NCI-H510A (cell line): ENCODE results near the gene MIEN1.
A peak's percentile ranks its signal among the peaks of the same experiment; 100 is the strongest.
"Not testable (repeated sequence)": the region's sequence is repeated elsewhere in the genome, so short reads cannot be mapped to it uniquely, and the experiment has no call there.

ENCODE experiments used
- DNase-seq: peaks from one replicate; lab custom pipeline; 2025; lab: John Stamatoyannopoulos, UW

MIEN1 gene

DNA sequence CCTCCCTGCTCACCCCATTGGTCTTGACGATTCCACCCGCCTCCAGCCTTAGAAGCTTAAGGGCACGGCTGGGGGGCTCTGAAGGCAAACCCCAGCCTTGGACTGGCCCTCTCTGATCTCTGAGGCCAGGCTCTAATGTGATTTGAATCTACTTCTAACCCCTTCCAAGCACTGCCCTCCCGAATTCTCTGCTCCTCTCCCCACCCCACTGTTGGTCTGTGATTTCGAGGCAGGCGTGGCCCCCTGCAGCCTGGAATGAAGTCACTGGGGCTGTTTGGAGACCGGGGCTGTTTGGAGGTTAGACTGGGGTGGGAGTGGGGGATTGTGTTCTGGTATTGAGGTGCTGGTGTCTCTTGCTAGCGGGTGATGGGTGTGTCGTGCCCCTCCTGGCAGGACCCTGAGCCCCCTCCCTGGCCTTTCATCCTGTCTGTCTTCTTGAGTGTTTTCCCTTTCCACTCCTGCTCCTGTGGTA lies 9.6 kb upstream of the MIEN1 start:
- no peak for DNase-seq

DNA sequence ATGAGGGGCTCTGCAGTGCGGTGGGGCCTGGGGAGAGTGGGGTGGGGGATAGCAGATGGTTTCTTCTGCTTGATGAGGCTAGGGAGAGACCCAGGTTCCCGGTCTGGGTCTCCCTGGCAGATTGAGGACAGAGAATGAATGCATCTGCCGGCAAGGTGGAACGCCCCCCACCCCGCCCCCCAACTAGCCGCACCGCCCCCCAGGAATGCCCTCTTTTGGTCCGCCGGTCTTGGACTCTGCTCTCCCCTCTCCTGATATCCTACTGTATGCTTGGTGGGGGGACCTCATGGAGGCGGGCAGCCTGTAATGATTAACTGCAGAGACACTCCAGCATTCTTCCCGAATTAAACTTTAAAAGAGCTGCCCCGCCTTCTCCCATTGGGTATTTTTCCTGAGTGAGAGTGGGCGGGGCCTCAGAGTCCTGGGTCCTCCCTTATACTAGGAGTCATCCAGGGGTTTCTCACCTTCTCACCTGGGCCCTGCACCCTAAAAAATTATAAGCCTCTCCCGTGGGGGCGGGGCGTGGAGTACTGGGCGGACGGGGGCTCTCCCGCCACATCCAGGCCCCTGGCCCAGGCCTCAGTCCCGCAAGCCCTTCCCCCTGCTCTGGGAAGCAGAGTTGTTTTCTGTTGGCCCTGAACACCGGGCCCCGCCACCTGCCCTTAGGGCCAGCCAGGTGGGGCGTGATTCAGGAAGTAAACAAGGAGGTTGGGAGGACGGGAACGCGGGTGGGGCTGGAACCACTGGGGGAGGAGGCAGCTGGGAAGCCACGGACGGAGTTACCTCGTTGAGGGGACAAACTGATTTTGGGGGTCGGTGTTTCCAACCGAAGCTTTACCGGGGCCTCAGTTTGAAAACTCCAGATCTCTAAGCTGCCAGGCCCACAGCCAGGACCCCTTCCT lies 8.9 kb upstream of the MIEN1 start:
- DNase-seq, result peak; percentile 79

DNA sequence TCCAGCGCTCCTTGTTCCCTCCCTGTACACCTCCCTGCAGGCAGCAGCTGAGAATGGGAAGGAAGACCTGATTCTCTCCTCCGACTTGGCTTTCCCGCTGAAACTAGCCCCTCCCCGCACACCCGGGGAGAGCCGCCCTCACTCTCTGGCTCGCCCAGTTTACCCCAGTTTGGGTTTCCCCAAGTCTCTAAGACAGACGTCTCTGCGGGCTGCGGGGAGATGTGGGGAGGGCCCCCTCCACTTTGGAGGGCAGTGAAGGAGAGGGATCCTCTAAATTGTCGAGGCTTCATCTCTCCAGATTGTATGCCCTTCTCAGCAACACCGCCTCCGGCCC lies 8.2 kb upstream of the MIEN1 start:
- DNase-seq, result peak; percentile 41

DNA sequence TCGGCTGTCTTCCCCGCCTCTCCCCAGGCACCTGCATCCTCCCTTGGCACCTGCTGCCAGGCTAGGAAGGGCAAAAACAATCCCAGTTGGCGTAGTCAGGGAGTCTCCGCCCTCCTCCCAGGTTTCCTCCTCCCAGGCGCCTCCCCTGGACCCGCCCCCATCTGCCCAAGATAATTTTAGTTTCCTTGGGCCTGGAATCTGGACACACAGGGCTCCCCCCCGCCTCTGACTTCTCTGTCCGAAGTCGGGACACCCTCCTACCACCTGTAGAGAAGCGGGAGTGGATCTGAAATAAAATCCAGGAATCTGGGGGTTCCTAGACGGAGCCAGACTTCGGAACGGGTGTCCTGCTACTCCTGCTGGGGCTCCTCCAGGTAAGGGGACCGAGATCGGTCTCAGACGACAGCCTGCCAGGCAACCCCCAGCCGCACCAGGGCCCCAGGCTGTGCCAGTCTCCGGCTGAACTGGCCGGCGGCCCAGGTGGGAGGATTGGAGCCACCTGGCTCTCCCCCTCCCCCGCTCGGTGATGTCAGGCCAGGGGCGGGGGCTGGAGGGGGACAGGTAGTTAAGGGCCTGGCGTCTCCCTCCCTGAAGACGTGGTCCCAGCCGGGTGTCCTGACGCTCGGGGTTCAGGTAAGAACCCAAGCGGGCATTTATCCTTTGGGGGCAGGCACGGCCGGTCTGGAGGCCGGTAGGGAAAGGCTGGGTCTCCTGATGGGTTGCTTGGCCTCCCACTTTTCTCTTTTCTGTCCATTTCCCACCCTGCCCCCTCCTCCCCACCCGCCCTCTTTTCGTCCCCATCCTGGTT lies 7.6 kb upstream of the MIEN1 start, which contains the start of gene GRB7:
TSS of gene GRB7 (plus strand) at position 179 of the 808 bp plus-strand sequence. CDS start 4,364 bp downstream, outside the sequence.
- peak; percentile 81 for DNase-seq

DNA sequence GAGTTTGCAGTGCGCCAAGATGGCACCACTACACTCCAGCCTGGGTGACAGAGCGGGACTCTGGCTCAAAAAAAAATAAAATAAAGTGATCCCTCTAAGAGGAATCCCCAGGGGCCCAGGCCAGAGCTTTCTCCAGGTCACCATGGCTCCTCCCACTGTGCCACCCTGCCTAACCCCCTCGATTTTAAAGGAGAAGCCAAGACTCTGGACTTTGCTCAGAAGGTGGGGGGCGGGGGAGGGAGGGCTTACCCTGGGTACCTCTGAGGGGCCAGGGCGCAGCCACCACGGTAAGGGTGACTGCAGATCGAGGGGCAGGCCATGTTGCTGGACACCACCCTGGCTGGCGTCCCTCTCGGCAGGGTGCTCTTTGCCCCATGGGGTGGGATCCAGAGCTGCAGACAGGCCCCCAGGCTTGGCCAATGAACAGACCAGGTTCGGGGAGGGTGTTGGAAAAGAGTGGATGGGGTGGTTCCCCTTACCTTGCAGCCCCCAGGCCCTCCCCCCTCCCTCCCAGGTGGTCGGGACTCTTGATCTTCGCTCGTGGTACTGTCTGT lies 7.0 kb upstream of the MIEN1 start:
- no peak for DNase-seq

DNA sequence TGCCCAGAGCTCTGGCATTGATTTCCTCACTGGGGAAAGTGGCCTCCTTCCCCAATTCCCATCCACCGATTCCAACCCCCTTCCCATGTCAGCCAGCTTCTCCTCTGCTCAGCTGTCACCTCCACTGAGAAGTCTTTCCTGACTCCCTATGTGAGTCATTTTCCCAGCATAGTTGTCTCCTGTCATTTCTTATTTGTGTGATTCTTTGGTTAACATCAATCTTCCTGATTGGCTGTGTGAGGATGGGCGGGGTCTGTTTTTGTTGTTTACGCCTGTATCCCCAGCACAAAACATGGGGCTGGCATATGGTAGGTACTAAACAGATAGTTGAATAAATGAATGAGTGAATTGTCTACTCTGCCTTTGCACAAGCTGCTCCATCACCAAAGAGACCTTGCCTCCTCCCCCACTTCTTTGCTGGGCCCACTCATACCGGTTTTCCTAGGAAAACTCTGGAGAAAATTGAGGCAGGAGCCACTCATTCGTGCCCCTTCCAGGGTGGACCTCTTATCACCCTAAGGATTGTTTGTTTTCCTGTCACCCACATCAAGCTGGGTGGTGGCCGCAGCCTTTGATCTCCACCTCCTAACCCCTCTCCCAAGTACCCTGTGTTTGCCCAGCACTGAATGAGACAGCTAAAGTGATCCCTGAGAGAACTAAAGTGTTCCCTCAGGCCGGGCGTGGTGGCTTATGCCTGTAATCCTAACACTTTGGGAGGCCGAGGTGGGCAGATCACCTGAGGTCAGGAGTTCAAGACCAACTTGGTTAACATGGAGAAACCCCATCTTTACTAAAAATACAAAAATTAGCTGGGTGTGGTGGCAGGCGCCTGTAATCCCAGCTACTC lies 6.2 kb upstream of the MIEN1 start:
- DNase-seq, result peak; percentile 48

DNA sequence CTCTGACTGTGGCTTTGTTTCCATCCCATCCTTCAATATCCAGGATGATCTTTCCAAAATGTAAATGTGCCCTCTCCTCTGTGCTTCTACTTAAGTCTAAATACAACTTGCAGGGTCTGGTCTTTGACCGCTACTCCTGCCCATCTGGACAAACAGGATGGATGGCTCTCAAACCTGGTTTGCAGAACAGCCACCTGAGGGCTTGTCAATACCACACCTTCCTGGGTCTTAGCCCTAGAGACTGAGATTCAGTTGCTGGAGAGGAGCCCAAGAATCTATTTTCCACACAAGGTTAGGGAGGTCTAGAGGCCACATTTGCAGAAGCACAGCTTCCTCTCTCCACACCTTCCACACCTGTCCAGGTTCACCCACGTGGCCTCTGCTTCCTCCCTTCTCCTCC lies 5.5 kb upstream of the MIEN1 start:
- peak; percentile 4 for DNase-seq

DNA sequence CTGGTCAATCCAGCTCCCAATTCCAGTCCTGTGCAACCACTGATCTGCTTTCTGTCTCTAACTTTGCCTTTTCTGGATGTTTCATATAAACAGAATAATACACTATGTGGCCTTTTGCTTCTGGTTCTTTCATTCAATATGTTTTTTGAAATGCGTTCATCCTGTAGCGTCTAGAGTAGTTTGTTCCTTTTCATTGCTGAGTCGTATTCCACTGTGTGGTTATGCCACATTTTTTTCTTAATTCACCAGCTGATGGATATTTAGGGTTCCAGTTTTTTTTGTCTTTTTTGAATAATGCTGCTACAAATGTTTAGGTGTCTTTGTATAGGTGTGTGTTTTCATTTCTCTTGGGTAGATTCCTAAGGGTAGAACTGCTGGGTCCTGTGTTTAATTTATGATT lies 2.3 kb upstream of the MIEN1 start:
- no peak for DNase-seq

DNA sequence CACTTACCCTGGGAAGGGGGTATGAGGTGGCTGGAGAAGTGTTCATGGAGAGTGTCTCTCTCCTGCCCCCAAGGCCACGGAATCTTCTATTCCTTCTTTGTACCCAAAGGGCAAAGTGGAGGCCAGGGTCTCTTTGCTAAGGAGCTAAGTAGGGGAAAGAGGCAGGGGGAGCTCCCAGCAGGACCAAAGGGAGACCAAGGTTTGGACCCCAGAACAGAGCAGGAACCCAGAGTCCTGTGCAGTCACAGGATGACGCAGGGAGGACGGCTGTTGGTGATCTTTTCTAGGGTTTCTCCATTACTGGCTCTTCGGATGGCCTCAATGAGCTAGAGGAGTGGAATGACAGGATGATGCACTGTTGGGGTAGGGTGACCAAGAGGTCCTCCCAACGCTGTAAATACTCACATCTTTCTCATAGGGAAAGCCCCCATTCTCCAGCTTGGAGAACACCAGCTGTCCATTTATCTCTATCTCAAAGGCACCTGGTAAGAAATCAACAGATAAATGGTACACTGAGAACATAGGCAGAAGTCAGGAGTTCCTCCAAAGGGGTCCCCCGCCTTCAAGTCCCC lies 966 bp downstream of the MIEN1 start:
- no peak for DNase-seq

DNA sequence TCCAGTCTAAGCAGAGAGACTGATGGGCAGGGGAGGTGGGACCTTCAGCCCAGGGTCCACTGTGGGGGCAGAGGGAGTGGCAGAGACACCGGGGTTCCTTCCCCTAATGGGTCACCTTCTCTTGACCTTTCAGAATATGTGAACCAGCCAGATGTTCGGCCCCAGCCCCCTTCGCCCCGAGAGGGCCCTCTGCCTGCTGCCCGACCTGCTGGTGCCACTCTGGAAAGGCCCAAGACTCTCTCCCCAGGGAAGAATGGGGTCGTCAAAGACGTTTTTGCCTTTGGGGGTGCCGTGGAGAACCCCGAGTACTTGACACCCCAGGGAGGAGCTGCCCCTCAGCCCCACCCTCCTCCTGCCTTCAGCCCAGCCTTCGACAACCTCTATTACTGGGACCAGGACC lies 2.8 kb downstream of the MIEN1 start:
- DNase-seq, result no peak

DNA sequence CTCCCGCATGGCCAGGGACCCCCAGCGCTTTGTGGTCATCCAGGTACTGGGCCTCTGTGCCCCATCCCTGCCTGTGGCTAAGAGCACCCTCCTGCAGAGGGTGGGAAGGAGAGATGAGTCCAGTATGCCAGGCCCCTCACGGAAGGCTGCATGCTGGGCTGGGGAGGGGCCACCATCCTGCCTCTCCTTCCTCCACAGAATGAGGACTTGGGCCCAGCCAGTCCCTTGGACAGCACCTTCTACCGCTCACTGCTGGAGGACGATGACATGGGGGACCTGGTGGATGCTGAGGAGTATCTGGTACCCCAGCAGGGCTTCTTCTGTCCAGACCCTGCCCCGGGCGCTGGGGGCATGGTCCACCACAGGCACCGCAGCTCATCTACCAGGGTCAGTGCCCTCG lies 3.7 kb downstream of the MIEN1 start:
- no peak for DNase-seq

DNA sequence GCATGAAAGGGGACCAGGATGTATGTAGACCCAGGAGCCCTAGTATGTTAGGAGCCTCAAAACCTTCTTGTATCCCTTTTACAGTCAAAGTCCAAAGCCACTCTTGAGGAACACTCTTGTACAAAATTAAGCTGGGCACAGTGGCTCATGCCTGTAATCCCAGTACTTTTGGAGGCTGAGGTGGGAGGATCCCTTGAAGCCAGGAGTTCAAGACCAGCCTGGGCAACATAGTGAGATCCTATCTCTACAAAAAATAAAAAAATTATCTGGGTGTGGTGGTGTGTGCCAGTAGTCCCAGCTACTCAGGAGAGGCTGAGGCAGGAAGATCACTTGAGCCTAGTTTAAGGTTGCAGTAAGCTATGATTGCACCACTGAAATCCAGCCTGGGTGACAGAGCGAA lies 4.4 kb downstream of the MIEN1 start:
- DNase-seq, result not testable (repeated sequence)

DNA sequence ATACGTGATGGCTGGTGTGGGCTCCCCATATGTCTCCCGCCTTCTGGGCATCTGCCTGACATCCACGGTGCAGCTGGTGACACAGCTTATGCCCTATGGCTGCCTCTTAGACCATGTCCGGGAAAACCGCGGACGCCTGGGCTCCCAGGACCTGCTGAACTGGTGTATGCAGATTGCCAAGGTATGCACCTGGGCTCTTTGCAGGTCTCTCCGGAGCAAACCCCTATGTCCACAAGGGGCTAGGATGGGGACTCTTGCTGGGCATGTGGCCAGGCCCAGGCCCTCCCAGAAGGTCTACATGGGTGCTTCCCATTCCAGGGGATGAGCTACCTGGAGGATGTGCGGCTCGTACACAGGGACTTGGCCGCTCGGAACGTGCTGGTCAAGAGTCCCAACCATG lies 5.6 kb downstream of the MIEN1 start:
- DNase-seq, result no peak

DNA sequence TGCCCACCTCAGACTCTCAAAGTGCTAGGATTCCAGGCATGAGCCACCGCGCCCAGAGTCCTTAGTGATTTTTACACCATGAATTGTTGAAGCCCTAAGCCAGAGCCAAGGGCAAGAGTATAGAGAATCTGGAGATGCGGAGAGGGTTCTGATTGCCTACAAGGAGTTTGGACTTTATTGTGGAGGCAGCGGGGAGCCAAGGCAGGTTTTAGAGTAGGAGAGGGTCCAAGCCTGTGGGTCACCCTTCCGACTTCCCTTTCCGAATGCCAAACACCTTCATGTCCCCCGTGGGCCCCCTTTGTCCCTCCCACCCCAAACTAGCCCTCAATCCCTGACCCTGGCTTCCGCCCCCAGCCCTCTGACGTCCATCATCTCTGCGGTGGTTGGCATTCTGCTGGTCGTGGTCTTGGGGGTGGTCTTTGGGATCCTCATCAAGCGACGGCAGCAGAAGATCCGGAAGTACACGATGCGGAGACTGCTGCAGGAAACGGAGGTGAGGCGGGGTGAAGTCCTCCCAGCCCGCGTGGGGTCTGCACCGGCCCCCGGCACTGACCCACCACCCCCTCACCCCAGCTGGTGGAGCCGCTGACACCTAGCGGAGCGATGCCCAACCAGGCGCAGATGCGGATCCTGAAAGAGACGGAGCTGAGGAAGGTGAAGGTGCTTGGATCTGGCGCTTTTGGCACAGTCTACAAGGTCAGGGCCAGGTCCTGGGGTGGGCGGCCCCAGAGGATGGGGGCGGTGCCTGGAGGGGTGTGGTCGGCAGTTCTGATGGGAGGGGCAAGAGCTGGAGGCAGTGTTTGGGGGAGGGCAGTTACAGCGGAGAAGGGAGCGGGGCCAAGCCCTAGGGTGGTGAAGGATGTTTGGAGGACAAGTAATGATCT lies 7.1 kb downstream of the MIEN1 start:
- no peak for DNase-seq

DNA sequence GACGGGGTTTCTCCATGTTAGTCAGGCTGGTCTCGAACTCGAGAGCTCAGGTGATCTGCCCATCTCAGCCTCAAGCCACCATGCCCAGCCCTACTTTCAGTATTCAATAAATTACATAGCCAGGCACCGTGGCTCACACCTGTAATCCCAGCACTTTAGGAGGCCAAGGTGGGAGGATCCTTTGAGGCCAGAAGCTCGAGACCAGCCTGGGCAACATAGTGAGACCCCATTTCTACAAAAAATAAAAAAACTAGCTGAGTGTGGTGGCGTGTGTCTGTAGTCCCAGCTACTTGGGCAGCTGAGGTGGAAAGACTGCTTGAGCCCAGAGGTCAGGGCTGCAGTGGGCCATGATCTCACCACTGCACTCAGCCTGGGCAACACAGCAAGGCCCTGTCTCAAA lies 8.2 kb downstream of the MIEN1 start:
- no peak for DNase-seq

DNA sequence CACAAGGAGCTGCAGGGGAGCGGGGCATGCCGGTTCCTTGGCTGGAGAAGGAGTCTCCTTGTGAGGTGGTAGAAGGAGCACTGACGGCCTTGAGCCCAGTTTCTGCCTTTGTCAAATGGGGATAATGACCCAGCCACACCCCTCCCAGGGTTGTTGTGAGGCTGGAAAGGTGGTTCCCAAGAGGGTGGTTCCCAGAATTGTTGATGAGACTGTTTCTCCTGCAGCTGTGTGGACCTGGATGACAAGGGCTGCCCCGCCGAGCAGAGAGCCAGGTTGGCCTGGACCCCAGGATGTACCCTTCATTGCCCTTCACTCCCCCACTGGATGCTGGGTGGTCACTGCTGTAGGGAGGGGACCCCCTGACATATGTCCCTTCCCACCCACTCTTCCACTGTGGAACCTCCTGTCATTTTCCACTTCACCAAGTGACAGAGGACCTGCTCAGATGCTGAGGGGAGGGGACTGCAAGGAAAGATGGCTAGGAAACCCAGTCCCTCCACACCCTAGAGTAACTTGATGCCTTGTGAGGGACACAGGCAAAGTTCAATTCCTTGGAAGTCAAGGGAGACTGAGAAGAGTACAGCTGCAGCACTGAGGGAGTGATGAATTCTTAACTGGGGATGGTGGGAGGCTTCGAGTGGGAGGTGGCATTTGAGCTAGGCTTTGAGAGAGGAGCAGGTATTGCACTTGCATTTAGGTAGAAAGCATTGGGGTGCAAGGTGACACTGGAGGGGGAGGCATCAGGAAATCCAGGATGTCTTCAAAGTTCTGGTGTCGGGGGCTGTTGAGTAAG lies 10.6 kb downstream of the MIEN1 start:
- no peak for DNase-seq

DNA sequence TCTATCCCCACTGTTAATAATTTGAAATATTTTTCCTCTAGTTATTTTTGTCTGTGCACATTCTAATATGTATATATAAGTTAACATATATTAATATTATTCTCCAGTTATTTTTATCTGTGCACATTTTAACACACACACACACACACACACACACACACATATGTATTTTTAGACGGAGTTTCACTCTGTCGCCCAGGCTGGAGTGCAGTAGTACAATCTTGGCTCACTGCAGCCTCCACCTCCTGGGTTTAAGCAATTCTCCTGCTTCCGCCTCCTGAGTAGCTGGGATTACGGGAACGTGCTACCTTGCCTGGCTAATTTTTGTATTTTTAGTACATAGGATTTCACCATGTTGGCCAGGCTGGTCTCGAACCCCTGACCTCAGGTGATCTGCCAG lies 12.7 kb downstream of the MIEN1 start:
- no peak for DNase-seq

DNA sequence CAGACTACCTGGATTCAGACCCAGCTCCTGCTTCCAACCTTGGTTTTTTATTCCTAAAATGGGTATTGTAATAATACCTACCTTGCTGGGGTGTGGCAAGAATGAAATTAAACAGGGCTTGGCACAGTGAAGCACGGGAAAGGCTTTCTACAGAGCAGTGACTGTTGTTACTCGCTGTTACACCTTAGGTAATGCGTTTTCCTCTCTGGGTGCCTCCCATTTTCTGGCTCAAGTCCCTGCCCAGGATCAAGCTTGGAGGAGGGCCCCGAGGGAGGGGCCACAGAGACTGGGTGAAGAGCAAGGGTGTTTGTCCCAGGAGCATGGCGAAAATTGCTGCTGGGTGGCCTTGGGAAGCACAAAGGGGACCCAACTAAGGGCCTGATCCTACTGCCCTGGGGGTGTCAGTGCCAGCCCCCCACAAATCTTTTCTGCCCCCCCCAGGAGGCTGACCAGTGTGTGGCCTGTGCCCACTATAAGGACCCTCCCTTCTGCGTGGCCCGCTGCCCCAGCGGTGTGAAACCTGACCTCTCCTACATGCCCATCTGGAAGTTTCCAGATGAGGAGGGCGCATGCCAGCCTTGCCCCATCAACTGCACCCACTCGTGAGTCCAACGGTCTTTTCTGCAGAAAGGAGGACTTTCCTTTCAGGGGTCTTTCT lies 13.3 kb downstream of the MIEN1 start:
- no peak for DNase-seq
